ENCODE results near the gene DTHD1. TPM values are rescaled to one million over a fixed set of nuclear protein-coding genes. Genes with fewer than 3 reads are reported as not detected.

The DTHD1 gene
- total RNA-seq, 4 donors from 2014 or later = 0.19 to 1.0 (median 0.30) TPM

DNA sequence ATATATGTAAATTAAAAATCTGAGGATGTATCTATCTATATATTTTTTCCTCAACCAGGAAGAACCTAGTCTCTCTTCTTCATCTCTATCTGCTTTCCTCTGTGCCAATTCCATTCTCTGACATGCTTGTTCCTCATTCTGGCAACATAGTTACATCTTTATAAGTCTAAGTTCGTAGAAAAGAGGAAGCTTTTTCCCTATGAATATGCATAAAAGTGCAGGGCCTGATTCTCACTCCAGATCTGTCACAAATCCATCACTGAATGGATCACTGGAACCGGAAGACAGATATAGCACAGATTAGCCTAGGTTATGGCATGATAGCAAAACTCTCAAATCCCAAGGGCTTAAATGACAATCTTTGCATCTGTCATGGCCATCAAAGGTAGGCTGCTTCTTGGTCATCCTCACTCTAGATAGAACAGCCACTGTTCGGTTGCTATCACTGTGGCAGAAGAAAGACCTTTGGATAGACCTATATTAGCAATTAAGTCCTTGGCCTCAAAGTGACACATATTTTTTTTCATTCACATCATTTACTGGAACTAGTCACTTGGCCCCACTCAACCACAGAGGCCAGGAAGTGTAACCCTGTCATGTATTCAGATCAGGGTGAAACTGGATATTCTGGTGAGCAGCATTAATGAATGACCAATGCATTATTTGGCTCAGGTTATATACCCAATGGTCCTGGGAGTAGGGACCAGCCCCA is 22.2 kb downstream of the DTHD1 start:
- TF ChIP-seq, protein P1, sequence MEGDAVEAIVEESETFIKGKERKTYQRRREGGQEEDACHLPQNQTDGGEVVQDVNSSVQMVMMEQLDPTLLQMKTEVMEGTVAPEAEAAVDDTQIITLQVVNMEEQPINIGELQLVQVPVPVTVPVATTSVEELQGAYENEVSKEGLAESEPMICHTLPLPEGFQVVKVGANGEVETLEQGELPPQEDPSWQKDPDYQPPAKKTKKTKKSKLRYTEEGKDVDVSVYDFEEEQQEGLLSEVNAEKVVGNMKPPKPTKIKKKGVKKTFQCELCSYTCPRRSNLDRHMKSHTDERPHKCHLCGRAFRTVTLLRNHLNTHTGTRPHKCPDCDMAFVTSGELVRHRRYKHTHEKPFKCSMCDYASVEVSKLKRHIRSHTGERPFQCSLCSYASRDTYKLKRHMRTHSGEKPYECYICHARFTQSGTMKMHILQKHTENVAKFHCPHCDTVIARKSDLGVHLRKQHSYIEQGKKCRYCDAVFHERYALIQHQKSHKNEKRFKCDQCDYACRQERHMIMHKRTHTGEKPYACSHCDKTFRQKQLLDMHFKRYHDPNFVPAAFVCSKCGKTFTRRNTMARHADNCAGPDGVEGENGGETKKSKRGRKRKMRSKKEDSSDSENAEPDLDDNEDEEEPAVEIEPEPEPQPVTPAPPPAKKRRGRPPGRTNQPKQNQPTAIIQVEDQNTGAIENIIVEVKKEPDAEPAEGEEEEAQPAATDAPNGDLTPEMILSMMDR (IDR thresholded peaks at IDR 0.05) = no peak
- TF ChIP-seq POLR2A (IDR thresholded peaks at IDR 0.05) = no peak

GRCh38 chr4:36304138-36304681 is 22.8 kb downstream of the DTHD1 start:
- WGBS, 2 donors = 39 to 50% methylated on average over 1 of the region's 1 CpG
- H3K27me3 ChIP-seq = no peaks in the 10 kb centered on the region

More for the DNA sequence above, 22.2 kb downstream of the DTHD1 start:
- H3K36me3 ChIP-seq = no peaks in the 10 kb centered on the region
- no peak for DNase-seq
- H3K9me3 ChIP-seq = no peaks in the 10 kb centered on the region
- WGBS, 2 donors = 62 to 66% methylated on average over 3 of the region's 3 CpGs
- no peak overlapping the region for H3K4me3 ChIP-seq
- intact Hi-C loops (cut with DNase I) = no loop called here
- no peaks in the 10 kb centered on the region for H3K4me1 ChIP-seq
- H3K27me3 ChIP-seq = no peaks in the 10 kb centered on the region
- no peak overlapping the region for H3K27ac ChIP-seq

GRCh38 chr4:36308150-36308549 is 26.7 kb downstream of the DTHD1 start:
- 31 to 44% methylated on average over 2 of the region's 2 CpGs for WGBS, 2 donors
- Histone ChIP-seq H3K36me3 (no peaks in the 10 kb centered on the region), H3K4me3 (no peak overlapping the region), H3K27me3 (no peaks in the 10 kb centered on the region), H3K4me1 (peaks cover 0 to 12% (median 6%) of the 10 kb centered on the region in 3 donors), H3K9me3 (no peaks in the 10 kb centered on the region), H3K27ac (no peak overlapping the region)
- no peak for TF ChIP-seq POLR2A (IDR thresholded peaks at IDR 0.05)
- TF ChIP-seq, protein P1 (IDR thresholded peaks at IDR 0.05) = no peak
- intact Hi-C loops (cut with DNase I) = no loop called here
- no peak for DNase-seq

More at GRCh38 chr4:36304138-36304681, 22.8 kb downstream of the DTHD1 start:
- no peak for TF ChIP-seq POLR2A (IDR thresholded peaks at IDR 0.05)
- TF ChIP-seq, protein P1 (IDR thresholded peaks at IDR 0.05) = no peak
- H3K9me3 ChIP-seq = no peaks in the 10 kb centered on the region
- H3K4me3 ChIP-seq = no peak overlapping the region
- H3K27ac ChIP-seq = no peak overlapping the region
- intact Hi-C loops (cut with DNase I) = no loop called here
- no peaks in the 10 kb centered on the region for H3K36me3 ChIP-seq
- no peaks in the 10 kb centered on the region for H3K4me1 ChIP-seq
- DNase-seq = no peak

DNA sequence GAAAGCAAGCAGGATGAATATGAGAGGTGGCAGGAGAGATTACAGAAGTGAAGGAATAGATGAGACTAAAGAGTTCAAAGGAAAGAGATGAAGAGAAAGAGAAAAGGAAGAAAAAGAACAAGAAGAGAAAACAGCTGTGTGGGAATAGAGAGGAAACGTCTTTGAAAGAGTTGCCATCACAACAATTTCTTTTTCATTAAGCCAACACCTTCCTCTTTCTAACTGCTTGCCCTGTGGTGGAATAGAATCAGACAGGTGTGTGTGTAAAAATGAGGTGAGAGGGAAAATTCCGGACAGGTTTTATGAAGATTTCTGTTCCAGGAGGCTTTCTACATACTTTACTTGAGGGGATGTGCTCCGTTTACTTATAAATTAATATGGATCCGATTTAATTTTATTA is 28.8 kb downstream of the DTHD1 start:
- Histone ChIP-seq H3K27me3 (no peaks in the 10 kb centered on the region), H3K27ac (no peak overlapping the region), H3K4me1 (peaks cover 0 to 12% (median 6%) of the 10 kb centered on the region in 3 donors), H3K36me3 (no peaks in the 10 kb centered on the region), H3K9me3 (no peaks in the 10 kb centered on the region), H3K4me3 (no peak overlapping the region)
- WGBS, 2 donors = 43 to 75% methylated on average over 4 of the region's 4 CpGs
- intact Hi-C loops (cut with DNase I) = no loop called here
- DNase-seq = no peak
- TF ChIP-seq, protein P1 (IDR thresholded peaks at IDR 0.05) = no peak
- no peak for TF ChIP-seq POLR2A (IDR thresholded peaks at IDR 0.05)

GRCh38 chr4:36310793-36311192 is 29.4 kb downstream of the DTHD1 start:
- no peaks in the 10 kb centered on the region for H3K9me3 ChIP-seq
- no peak overlapping the region for H3K4me3 ChIP-seq
- peaks cover 0 to 12% (median 6%) of the 10 kb centered on the region in 3 donors for H3K4me1 ChIP-seq
- no peaks in the 10 kb centered on the region for H3K36me3 ChIP-seq
- H3K27ac ChIP-seq = peak overlapping the region in 1 of 4 donors; percentile 38
- no peak for DNase-seq
- intact Hi-C loops (cut with DNase I) = no loop called here
- TF ChIP-seq, protein P1 (IDR thresholded peaks at IDR 0.05) = no peak
- no peak for TF ChIP-seq POLR2A (IDR thresholded peaks at IDR 0.05)
- WGBS, 2 donors = 60 to 64% methylated on average over 3 to 8 of the region's 8 CpGs
- no peaks in the 10 kb centered on the region for H3K27me3 ChIP-seq
